GM12874 (cell line): ENCODE data around the gene LRMDA.

Experiments used
- CTCF ChIP-seq: IDR thresholded peaks from 2 replicates; pipeline ENCODE4 v1.5.1; 2011; ENCODE audit warnings: low read depth, mild to moderate bottlenecking, control low read depth, low read length, moderate library complexity; ENCODE audit not compliant: insufficient read depth

LRMDA gene

GRCh38 chr10:76553263-76554032 lies 1122.0 kb downstream of the LRMDA start:
- TF ChIP-seq CTCF: no peak

GRCh38 chr10:76554033-76554408 lies 1122.6 kb downstream of the LRMDA start:
- no peak for TF ChIP-seq CTCF

GRCh38 chr10:76554478-76554877 lies 1123.1 kb downstream of the LRMDA start:
- no peak for TF ChIP-seq CTCF

- TF ChIP-seq CTCF: no peak
Observed at GRCh38 chr10:76555067-76555670, 1123.7 kb downstream of the LRMDA start.

- TF ChIP-seq CTCF: no peak
Observed at GRCh38 chr10:76557366-76557765, 1125.9 kb downstream of the LRMDA start.

- TF ChIP-seq CTCF: no peak
Observed at GRCh38 chr10:76558586-76558985, 1127.2 kb downstream of the LRMDA start.

GRCh38 chr10:76558996-76559891 lies 1127.8 kb downstream of the LRMDA start:
- no peak for TF ChIP-seq CTCF
